NB4 (cell line): ENCODE measurements around the gene CCDC78.

Experiments
- MYC ChIP-seq: IDR thresholded peaks from 2 replicates; pipeline ENCODE4 v1.6.1; 2011; ENCODE audit warnings: low read depth, low read length
- POLR2A ChIP-seq: IDR thresholded peaks from 2 replicates; pipeline ENCODE4 v1.6.1; 2011; ENCODE audit warnings: mild to moderate bottlenecking; ENCODE audit not compliant: insufficient read length; ENCODE audit errors: extremely low read depth
- TF ChIP-seq, protein P1 (sequence below): IDR thresholded peaks from one replicate; pipeline ENCODE4 v1.5.1; 2012; ENCODE audit warnings: low read depth, low read length
- TF ChIP-seq, protein P2 (sequence below): IDR thresholded peaks from 2 replicates; pipeline ENCODE4 v1.6.1; 2011; ENCODE audit warnings: low read depth, low read length

DNA sequence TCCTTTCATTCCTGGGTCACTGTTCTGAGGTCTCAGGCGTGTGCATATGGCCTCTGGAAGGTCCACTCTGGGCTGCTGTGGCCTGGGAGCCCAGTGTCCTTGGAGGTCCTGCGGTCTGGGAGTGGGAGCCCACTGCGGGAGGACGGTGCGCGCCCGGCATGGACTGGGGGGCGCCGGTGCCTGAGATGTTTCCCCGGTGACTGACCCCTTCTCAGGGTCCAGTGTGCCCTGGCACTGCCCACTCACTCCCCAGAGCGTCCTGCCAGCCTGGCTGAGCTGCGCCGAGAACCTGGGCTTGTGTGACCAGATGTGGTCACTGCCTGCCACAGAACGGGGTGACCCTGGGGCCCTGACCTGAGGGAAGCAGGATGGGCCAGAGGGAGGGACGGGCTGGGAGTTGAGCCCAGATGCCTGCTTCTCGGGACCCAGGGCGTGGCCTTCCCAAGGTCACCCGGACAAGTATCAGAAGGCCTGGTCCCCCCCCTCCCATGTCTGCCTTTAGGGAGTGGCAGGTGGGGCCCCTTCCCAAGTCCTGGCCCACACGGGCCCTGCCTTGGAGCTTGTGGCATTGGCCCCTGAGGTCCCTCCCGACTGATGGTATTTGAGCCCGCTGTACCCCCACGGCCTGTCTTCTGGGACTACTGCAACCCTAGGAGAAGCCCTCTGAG, 51.9 kb downstream of the CCDC78 start:
- TF ChIP-seq, protein P1, sequence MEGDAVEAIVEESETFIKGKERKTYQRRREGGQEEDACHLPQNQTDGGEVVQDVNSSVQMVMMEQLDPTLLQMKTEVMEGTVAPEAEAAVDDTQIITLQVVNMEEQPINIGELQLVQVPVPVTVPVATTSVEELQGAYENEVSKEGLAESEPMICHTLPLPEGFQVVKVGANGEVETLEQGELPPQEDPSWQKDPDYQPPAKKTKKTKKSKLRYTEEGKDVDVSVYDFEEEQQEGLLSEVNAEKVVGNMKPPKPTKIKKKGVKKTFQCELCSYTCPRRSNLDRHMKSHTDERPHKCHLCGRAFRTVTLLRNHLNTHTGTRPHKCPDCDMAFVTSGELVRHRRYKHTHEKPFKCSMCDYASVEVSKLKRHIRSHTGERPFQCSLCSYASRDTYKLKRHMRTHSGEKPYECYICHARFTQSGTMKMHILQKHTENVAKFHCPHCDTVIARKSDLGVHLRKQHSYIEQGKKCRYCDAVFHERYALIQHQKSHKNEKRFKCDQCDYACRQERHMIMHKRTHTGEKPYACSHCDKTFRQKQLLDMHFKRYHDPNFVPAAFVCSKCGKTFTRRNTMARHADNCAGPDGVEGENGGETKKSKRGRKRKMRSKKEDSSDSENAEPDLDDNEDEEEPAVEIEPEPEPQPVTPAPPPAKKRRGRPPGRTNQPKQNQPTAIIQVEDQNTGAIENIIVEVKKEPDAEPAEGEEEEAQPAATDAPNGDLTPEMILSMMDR = no peak
- TF ChIP-seq, protein P2, sequence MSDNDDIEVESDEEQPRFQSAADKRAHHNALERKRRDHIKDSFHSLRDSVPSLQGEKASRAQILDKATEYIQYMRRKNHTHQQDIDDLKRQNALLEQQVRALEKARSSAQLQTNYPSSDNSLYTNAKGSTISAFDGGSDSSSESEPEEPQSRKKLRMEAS = no peak
- TF ChIP-seq POLR2A (no peak), MYC (no peak)
